Astrocyte (in vitro differentiated cells and primary cell): ENCODE data around the gene FSTL1.

Source experiments
- EZH2 ChIP-seq: IDR thresholded peaks from 2 replicates; pipeline ENCODE4 v1.6.1; 2012; ENCODE audit warnings: mild to moderate bottlenecking, low read length, inconsistent platforms; ENCODE audit not compliant: insufficient read depth
- TF ChIP-seq, protein P1 (sequence below): IDR thresholded peaks from 2 replicates; pipeline ENCODE4 v1.5.1; 2011; ENCODE audit warnings: low read depth, mild to moderate bottlenecking, inconsistent platforms, low read length, moderate library complexity; ENCODE audit not compliant: insufficient read depth

DNA sequence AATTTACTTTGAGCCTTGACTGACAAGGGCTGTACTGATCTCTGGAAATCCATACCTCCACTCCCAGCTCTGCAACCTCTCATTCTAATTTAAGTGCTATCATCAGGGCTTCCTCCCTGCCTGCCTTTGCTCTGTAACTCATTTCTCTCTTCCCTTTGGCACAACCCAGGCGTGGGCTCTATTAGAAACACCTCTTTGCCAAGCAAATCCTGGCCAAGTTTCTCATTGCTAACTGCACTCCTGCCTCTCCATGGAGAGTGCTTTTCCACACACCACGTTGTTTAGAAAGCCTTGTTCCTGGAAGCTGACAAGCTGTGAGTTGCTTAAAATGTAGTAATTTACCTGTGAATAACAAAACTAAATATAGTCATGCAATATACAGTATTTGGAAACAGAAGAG is 20.1 kb upstream of the FSTL1 start:
- TF ChIP-seq, protein P1, sequence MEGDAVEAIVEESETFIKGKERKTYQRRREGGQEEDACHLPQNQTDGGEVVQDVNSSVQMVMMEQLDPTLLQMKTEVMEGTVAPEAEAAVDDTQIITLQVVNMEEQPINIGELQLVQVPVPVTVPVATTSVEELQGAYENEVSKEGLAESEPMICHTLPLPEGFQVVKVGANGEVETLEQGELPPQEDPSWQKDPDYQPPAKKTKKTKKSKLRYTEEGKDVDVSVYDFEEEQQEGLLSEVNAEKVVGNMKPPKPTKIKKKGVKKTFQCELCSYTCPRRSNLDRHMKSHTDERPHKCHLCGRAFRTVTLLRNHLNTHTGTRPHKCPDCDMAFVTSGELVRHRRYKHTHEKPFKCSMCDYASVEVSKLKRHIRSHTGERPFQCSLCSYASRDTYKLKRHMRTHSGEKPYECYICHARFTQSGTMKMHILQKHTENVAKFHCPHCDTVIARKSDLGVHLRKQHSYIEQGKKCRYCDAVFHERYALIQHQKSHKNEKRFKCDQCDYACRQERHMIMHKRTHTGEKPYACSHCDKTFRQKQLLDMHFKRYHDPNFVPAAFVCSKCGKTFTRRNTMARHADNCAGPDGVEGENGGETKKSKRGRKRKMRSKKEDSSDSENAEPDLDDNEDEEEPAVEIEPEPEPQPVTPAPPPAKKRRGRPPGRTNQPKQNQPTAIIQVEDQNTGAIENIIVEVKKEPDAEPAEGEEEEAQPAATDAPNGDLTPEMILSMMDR = no peak
- TF ChIP-seq EZH2 = no peak
